Measurements from ENCODE around the gene RPL22L1. TPM values are rescaled to one million over a fixed set of nuclear protein-coding genes. Genes with fewer than 3 reads are reported as not detected.
"Not testable (repeated sequence)": the region's sequence is repeated elsewhere in the genome, so short reads cannot be mapped to it uniquely, and the experiment has no call there.

RPL22L1 gene
- total RNA-seq, 4 donors from 2014 or later: 84.2 to 108 (median 98.3) TPM

- no peak for ATAC-seq (ENCODE audit: low FRiP score)
- TF ChIP-seq, protein P1, sequence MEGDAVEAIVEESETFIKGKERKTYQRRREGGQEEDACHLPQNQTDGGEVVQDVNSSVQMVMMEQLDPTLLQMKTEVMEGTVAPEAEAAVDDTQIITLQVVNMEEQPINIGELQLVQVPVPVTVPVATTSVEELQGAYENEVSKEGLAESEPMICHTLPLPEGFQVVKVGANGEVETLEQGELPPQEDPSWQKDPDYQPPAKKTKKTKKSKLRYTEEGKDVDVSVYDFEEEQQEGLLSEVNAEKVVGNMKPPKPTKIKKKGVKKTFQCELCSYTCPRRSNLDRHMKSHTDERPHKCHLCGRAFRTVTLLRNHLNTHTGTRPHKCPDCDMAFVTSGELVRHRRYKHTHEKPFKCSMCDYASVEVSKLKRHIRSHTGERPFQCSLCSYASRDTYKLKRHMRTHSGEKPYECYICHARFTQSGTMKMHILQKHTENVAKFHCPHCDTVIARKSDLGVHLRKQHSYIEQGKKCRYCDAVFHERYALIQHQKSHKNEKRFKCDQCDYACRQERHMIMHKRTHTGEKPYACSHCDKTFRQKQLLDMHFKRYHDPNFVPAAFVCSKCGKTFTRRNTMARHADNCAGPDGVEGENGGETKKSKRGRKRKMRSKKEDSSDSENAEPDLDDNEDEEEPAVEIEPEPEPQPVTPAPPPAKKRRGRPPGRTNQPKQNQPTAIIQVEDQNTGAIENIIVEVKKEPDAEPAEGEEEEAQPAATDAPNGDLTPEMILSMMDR (IDR thresholded peaks at IDR 0.05): no peak
- no peak for DNase-seq (ENCODE audit: low spot score)
Measured at GRCh38 chr3:170897978-170898377, 28.0 kb upstream of the RPL22L1 start.

DNA sequence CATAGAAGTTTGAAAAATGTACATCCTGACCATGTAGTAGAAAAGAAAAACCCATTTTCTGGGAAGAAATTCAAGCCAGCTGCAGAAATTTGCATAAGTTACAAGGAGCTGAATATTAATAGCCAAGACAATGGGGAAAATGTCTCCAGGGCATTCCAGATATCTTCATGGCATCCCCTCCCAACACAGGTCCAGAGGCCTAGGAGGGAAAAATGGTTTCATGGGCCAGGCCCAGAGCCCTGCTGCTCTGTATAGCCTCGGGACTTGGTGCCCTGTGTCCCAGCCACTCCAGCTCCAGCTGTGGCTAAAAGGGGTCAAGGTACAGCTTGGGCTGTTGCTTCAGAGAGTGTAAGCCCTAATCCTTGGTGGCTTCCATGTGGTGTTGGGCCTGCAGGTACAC lies 27.2 kb upstream of the RPL22L1 start:
- not testable (repeated sequence) for ATAC-seq (ENCODE audit: low FRiP score); DNase-seq (ENCODE audit: low spot score)

DNA sequence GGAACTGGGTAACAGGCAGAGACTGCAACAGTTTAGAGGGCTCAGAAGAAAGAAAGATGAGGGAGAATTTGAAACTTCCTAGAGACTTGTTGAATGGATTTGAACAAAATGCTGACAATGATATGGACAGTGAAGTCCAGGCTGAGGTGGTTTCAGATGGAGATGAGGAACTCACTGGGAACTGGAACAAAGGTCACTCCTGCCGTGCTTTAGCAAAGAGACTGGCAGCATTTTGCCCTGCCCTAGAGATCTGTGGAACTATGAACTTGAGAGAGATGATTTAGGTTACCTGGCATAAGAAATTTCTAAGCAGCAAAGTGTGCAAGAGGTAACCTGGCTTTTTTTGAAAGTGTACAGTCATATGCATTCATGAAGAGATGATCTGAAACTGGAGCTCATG lies 26.8 kb upstream of the RPL22L1 start:
- TF ChIP-seq, protein P1 (IDR thresholded peaks at IDR 0.05): no peak
- ATAC-seq (ENCODE audit: low FRiP score): no peak

DNA sequence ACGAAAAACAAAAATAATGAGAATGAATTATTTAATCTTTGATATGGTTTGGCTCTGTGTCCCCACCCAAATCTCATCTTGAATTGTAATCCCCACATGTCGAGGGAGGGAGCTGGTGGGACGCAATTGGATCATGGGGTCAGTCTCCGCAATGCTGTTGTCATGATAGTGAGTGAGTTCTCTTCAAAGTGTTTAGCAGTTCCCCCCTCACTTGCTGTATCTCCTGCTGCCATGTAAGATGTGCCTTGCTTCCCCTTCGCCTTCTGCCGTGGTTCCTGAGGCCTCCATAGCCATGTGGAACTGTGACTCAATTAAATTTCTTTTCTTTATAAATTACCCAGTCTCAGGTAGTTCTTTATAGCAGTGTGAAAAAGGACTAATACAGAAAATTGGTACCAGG lies 26.3 kb upstream of the RPL22L1 start:
- DNase-seq (ENCODE audit: low spot score); ATAC-seq (ENCODE audit: low FRiP score): not testable (repeated sequence)

More for the DNA sequence above, 26.8 kb upstream of the RPL22L1 start:
- no peak for DNase-seq (ENCODE audit: low spot score)

DNA sequence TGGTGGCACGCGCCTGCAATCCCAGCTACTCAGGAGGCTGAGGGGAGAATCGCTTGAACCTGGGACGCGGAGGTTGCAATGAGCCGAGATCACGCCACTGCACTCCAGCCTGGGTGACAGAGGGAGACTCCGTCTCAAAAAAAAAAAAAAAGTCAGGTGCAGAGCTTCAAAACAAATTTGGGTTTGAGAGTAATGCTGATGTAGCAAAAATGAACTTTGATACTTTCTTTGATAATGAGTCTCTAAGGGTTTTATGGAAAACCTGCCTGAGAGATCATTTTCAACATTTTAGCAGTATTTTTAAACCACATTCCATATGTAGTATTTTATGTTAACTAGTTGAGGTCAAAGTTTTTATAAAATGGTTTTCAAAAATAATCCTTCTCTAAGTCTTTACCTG lies 23.9 kb upstream of the RPL22L1 start:
- TF ChIP-seq, protein P1 (IDR thresholded peaks at IDR 0.05): no peak
- no peak for ATAC-seq (ENCODE audit: low FRiP score)
- no peak for DNase-seq (ENCODE audit: low spot score)

DNA sequence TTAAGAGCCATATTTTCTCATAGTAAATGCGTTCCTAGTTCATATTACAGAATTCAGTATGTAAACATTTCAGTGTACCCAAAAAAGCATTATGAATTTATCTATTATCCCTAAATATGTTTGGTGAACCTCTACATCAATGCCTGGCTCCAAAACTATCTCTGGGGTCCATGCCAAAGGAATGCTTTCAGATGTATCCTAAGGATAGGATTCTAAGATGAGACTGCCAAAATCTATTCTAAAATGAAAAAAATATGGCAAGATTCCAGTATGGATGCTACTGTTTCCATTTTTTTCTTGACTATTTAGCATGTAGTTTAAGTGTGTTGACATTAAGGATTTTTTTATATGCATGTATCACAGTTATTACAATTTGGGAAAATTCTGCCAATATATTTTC lies 19.6 kb upstream of the RPL22L1 start:
- no peak for ATAC-seq (ENCODE audit: low FRiP score)
- TF ChIP-seq, protein P1 (IDR thresholded peaks at IDR 0.05): no peak
- no peak for DNase-seq (ENCODE audit: low spot score)

DNA sequence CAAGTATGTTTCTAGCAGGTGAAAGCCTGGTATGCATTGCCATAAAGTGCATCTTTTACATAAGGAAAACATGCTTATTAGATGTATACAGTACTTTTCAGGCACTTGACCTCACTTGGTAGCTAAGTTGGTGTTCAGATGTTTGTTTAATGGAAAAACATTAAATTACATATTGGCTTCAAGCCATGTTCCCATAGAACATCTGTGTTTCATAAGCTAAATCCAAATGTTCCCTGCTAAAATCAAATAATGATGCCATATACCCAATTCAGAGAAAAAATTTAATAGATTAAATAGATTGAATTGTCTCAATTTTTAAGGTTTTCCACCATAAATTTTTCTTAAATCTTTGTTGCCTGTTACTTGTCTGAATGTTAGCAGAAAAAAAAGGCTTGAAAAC lies 19.1 kb upstream of the RPL22L1 start:
- ATAC-seq (ENCODE audit: low FRiP score) (no peak), DNase-seq (ENCODE audit: low spot score) (no peak)
- TF ChIP-seq, protein P1 (IDR thresholded peaks at IDR 0.05): no peak

DNA sequence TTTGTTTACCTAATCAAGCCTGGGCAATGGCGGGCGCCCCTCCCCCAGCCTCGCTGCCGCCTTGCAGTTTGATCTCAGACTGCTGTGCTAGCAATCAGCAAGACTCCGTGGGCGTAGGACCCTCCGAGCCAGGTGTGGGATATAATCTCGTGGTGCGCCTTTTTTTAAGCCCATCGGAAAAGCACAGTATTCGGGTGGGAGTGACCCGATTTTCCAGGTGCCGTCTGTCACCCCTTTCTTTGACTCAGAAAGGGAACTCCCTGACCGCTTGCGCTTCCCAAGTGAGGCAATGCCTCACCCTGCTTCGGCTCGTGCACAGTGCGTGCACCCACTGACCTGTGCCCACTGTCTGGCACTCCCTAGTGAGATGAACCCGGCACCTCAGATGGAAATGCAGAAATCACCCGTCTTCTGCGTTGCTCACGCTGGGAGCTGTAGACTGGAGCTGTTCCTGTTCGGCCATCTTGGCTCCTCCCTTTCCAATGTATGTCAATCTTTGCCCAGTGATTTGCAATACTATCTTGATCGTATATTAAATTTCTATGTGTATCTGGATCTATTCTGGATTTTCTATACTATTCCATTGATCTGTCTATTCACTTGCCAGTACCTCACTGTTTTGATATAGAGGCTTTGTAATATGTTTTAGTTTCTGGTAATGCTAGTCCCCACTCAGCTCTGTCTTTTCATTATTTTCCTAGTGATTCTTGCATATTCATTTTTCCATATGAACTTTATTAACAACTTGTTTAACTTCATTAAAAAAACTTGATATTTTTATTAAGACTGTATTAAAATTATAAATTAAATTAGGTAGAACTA lies 14.3 kb upstream of the RPL22L1 start:
- not testable (repeated sequence) for ATAC-seq (ENCODE audit: low FRiP score); DNase-seq (ENCODE audit: low spot score)

DNA sequence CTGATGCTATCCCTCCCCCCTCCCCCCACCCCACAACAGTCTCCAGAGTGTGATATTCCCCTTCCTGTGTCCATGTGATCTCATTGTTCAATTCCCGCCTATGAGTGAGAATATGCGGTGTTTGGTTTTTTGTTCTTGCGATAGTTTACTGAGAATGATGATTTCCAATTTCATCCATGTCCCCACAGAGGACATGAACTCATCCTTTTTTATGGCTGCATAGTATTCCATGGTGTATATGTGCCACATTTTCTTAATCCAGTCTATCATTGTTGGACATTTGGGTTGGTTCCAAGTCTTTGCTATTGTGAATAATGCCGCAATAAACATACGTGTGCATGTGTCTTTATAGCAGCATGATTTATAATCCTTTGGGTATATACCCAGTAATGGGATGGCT lies 8.7 kb upstream of the RPL22L1 start:
- DNase-seq (ENCODE audit: low spot score); ATAC-seq (ENCODE audit: low FRiP score): not testable (repeated sequence)

DNA sequence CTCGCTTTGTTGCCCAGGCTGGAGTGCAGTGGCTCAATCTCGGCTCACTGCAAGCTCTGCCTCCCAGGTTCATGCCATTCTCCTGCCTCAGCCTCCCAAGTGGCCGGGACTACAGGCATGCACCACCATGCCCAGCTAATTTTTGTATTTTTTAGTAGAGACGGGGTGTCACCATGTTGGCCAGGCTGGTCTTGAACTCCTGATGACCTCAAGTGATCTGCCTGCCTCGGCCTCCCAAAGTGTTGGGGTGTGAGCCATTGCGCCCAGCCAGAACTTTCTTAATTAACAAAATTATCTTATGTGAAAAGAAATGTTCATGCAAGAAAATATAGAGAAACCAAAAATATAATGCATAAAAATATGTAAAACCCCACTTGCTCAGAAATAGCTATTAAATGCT lies 7.3 kb upstream of the RPL22L1 start:
- ATAC-seq (ENCODE audit: low FRiP score); DNase-seq (ENCODE audit: low spot score): not testable (repeated sequence)
